GM12864 (cell line): ENCODE results near the gene OLFM4.

Experiments used
- DNase-seq: peaks from one replicate; pipeline ENCODE4 v3.0.0-alpha.2; 2011; ENCODE audit warnings: low read depth
- H3K4me3 ChIP-seq: 2 replicates; pipeline ENCODE4 v1.5.1; 2011; ENCODE audit warnings: mild to moderate bottlenecking, low read depth, low read length, control low read depth
- CTCF ChIP-seq: IDR thresholded peaks from 2 replicates; pipeline ENCODE4 v1.5.1; 2011; ENCODE audit warnings: low read depth, mild to moderate bottlenecking, moderate library complexity, low read length, control low read depth, inconsistent platforms; ENCODE audit errors: missing control alignments

OLFM4 gene

GRCh38 chr13:53028063-53028462 is 550 bp upstream of the OLFM4 start:
- no peak overlapping the region for H3K4me3 ChIP-seq
- no peak for DNase-seq
- TF ChIP-seq CTCF, result no peak

DNA sequence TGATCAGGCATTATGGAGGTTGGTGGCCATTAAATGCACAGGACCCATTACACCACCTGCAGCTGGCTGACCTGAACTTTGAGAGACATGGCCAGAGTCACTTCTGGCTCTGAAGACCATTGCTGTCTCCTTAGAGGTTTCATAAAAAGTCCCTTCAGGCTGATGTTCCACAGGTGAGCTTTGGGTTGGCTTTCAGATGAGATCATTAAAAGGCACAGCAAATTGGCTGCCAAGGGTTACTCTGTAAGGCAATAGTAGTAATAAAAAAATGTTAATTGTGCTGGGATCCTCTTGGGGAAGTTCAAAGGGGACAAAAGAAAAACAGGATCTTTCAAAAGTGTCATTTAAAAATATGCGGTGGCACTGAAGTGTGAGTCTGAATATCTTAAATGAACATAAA is 4.2 kb downstream of the OLFM4 start:
- TF ChIP-seq CTCF, result no peak
- no peak for DNase-seq
- no peak overlapping the region for H3K4me3 ChIP-seq

GRCh38 chr13:53038993-53039392 is 10.4 kb downstream of the OLFM4 start:
- no peak for TF ChIP-seq CTCF
- DNase-seq, result no peak
- no peak overlapping the region for H3K4me3 ChIP-seq

- no peak overlapping the region for H3K4me3 ChIP-seq
- no peak for TF ChIP-seq CTCF
- no peak for DNase-seq
These were observed 13.4 kb downstream of the OLFM4 start for GRCh38 chr13:53041968-53042516.

DNA sequence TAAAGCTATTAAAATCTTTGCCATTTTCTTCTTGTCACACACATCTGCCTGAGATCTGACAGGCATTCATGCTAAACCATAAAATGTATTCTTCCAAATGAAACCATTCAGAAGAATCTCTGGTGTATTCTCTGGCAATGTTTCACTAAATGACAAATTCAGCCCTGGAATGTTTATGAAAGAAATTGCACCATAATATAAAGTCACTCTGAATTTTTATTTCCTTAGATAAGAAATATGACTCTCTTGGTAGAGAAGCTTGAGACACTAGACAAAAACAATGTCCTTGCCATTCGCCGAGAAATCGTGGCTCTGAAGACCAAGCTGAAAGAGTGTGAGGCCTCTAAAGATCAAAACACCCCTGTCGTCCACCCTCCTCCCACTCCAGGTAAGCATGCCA is 14.3 kb downstream of the OLFM4 start:
- no peak overlapping the region for H3K4me3 ChIP-seq
- no peak for TF ChIP-seq CTCF
- no peak for DNase-seq

GRCh38 chr13:53043398-53043797 is 14.8 kb downstream of the OLFM4 start:
- no peak overlapping the region for H3K4me3 ChIP-seq
- DNase-seq, result no peak
- no peak for TF ChIP-seq CTCF

GRCh38 chr13:53045189-53045588 is 16.6 kb downstream of the OLFM4 start:
- no peak for TF ChIP-seq CTCF
- no peak for DNase-seq
- H3K4me3 ChIP-seq, result no peak overlapping the region
